Fibroblast of lung (primary cell): Measurements from ENCODE around the gene KCNJ12.
"Not testable (repeated sequence)": the region's sequence is repeated elsewhere in the genome, so short reads cannot be mapped to it uniquely, and the experiment has no call there.

Source experiments
- CTCF ChIP-seq, 2 donors: IDR thresholded peaks in 1 of 2; conservative IDR thresholded peaks in 1 of 2; 1 replicate in 1 of 2; 2 replicates in 1 of 2; pipeline ENCODE4 v1.5.1; 2011 to 2012; ENCODE audit warnings: low read length in 2 of 2, control low read depth in 1 of 2, inconsistent platforms in 1 of 2, low read depth in 1 of 2, mild to moderate bottlenecking in 1 of 2
- EZH2 ChIP-seq: IDR thresholded peaks from 2 replicates; pipeline ENCODE4 v1.5.1; 2012; ENCODE audit warnings: low read length, control low read depth, mild to moderate bottlenecking; ENCODE audit errors: missing control alignments

- TF ChIP-seq CTCF (conservative IDR thresholded peaks at IDR 0.05 in 1 of 2, IDR thresholded peaks at IDR 0.05 in 1 of 2; ENCODE audit: low read depth in 1 of 2, low read length in 2 of 2); EZH2: not testable (repeated sequence)
Observed at GRCh38 chr17:21433971-21434370, 57.8 kb downstream of the KCNJ12 start.
